ENCODE data around the gene IDH2. TPM values are rescaled to one million over a fixed set of nuclear protein-coding genes. Genes with fewer than 3 reads are reported as not detected.

The IDH2 gene
- total RNA-seq, 1 donor from 2014 or later = 93.1 TPM

GRCh38 chr15:90091156-90091931 is 10.9 kb downstream of the IDH2 start:
- TF ChIP-seq CTCF (IDR thresholded peaks at IDR 0.05) = no peak
- H2AFZ ChIP-seq (replicated peaks) = no peak overlapping the region
- H3K4me1 ChIP-seq = no peaks in the 10 kb centered on the region
- no peak for DNase-seq (ENCODE audit: low spot score)
- H3K4me2 ChIP-seq = no peak overlapping the region
- H3K36me3 ChIP-seq = no peaks in the 10 kb centered on the region
- no peak overlapping the region for H3K27ac Mint-ChIP-seq
- H3K27me3 ChIP-seq = no peaks in the 10 kb centered on the region
- no peak overlapping the region for H3K27ac ChIP-seq
- no peak overlapping the region for H3K9ac ChIP-seq
- H3K9me3 ChIP-seq (ENCODE audit: low read depth) = no peaks in the 10 kb centered on the region
- peaks cover 4% of the 10 kb centered on the region for H3F3A ChIP-seq (ENCODE audit: low read depth)
- H3K9me3 Mint-ChIP-seq = no peaks in the 10 kb centered on the region
- H3K79me2 ChIP-seq (ENCODE audit: low read depth) = peaks cover 34% of the 10 kb centered on the region
- H3K36me3 Mint-ChIP-seq = peaks cover 35% of the 10 kb centered on the region
- peaks cover 10% of the 10 kb centered on the region for H3K4me1 Mint-ChIP-seq
- H3K4me3 ChIP-seq = no peak overlapping the region
- H3K27me3 Mint-ChIP-seq (ENCODE audit: insufficient read depth, low read depth) = peaks cover 6% of the 10 kb centered on the region
- H3K4me3 Mint-ChIP-seq = no peak overlapping the region
- peaks cover 27% of the 10 kb centered on the region for H4K20me1 ChIP-seq (ENCODE audit: low read depth)

- no peak overlapping the region for H3K27ac ChIP-seq
- H3K79me2 ChIP-seq (ENCODE audit: low read depth) = peaks cover 25% of the 10 kb centered on the region
- Mint-ChIP-seq H3K9me3 (no peaks in the 10 kb centered on the region), H3K4me3 (no peak overlapping the region), H3K36me3 (peaks cover 38% of the 10 kb centered on the region), H3K4me1 (peaks cover 6% of the 10 kb centered on the region), H3K27me3 (ENCODE audit: insufficient read depth, low read depth) (peaks cover 6% of the 10 kb centered on the region), H3K27ac (no peak overlapping the region)
- DNase-seq (ENCODE audit: low spot score) = no peak
- no peak for TF ChIP-seq CTCF (IDR thresholded peaks at IDR 0.05)
- TF ChIP-seq EZH2 (IDR thresholded peaks at IDR 0.05) = no peak
- TF ChIP-seq EZH2phosphoT487 (IDR thresholded peaks at IDR 0.05) = no peak
- no peak overlapping the region for H3K9ac ChIP-seq
- no peaks in the 10 kb centered on the region for H3K4me1 ChIP-seq
- no peak overlapping the region for H2AFZ ChIP-seq (replicated peaks)
- H3F3A ChIP-seq (ENCODE audit: low read depth) = peaks cover 4% of the 10 kb centered on the region
- H3K36me3 ChIP-seq = no peaks in the 10 kb centered on the region
- H3K4me3 ChIP-seq = no peak overlapping the region
- H3K9me3 ChIP-seq (ENCODE audit: low read depth) = no peaks in the 10 kb centered on the region
- no peaks in the 10 kb centered on the region for H3K27me3 ChIP-seq
- no peak overlapping the region for H3K4me2 ChIP-seq
- peaks cover 17% of the 10 kb centered on the region for H4K20me1 ChIP-seq (ENCODE audit: low read depth)
Measured at GRCh38 chr15:90090226-90090848, 11.9 kb downstream of the IDH2 start.

- no peak overlapping the region for H3K27ac ChIP-seq
- peaks cover 3% of the 10 kb centered on the region for H3K4me1 Mint-ChIP-seq
- H4K20me1 ChIP-seq (ENCODE audit: low read depth) = peaks cover 3% of the 10 kb centered on the region
Measured at GRCh38 chr15:90087454-90088154, 14.7 kb downstream of the IDH2 start.

More at GRCh38 chr15:90087454-90088154, 14.7 kb downstream of the IDH2 start:
- H3K27me3 Mint-ChIP-seq (ENCODE audit: insufficient read depth, low read depth) = peaks cover 6% of the 10 kb centered on the region
- Histone ChIP-seq H3K4me2 (no peak overlapping the region), H3K27me3 (no peaks in the 10 kb centered on the region), H3K9ac (no peak overlapping the region), H3F3A (ENCODE audit: low read depth) (peaks cover 7% of the 10 kb centered on the region), H3K4me3 (no peak overlapping the region), H3K4me1 (peaks cover under 1% of the 10 kb centered on the region), H3K79me2 (ENCODE audit: low read depth) (peaks cover 1% of the 10 kb centered on the region), H2AFZ (replicated peaks) (no peak overlapping the region), H3K36me3 (no peaks in the 10 kb centered on the region), H3K9me3 (ENCODE audit: low read depth) (no peaks in the 10 kb centered on the region)
- H3K4me3 Mint-ChIP-seq = no peak overlapping the region
- H3K27ac Mint-ChIP-seq = no peak overlapping the region
- H3K9me3 Mint-ChIP-seq = no peaks in the 10 kb centered on the region
- peaks cover 36% of the 10 kb centered on the region for H3K36me3 Mint-ChIP-seq
- TF ChIP-seq CTCF (IDR thresholded peaks at IDR 0.05) = no peak
- TF ChIP-seq EZH2 (IDR thresholded peaks at IDR 0.05) = no peak
- no peak for TF ChIP-seq EZH2phosphoT487 (IDR thresholded peaks at IDR 0.05)
- DNase-seq (ENCODE audit: low spot score) = no peak

Measured in neural progenitor cell (in vitro differentiated cells).